C4-2B (cell line): Measurements from ENCODE around the gene CST7.

Experiments used
- ZFX ChIP-seq: fragments of 450-650 bp; IDR thresholded peaks from 2 replicates; pipeline ENCODE4 v1.6.1; 2017
- TF ChIP-seq, protein P1 (sequence below): fragments of 450-650 bp; conservative IDR thresholded peaks from 2 replicates; pipeline ENCODE4 v1.5.1; 2017; ENCODE audit warnings: mild to moderate bottlenecking

DNA sequence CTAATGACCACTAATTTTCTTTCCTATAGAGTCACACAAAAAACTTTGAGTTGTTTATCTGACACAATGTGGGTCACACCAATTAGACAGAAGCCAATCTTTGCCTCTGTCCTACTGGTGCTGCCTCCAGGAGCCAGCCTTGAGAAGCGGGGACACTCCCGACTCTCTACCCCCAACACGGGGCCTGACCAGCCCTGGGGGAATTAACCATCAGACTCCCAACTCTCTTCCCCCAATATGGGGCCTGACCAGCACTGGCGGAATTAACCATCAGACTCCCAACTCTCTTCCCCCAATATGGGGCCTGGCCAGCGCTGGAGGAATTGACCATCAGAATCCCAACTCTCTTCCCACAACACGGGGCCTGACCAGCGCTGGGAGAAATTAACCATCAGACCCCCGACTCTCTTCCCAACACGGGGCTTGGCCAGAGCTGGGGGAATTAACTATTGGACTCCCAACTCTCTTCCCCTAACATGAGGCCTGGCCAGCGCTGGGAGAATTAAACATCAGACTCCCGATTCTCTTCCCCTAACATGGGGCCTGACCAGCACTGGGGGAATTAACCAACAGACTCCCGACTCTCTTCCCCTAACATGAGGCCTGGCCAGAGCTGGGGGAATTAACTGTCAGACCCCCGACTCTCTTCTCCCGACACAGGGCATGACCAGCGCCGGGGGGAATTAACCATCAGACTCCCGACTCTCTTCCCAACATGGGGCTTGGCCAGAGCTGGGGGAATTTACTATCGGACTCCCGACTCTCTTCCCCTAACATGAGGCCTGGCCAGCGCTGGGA, 12.5 kb downstream of the CST7 start:
- TF ChIP-seq, protein P1, sequence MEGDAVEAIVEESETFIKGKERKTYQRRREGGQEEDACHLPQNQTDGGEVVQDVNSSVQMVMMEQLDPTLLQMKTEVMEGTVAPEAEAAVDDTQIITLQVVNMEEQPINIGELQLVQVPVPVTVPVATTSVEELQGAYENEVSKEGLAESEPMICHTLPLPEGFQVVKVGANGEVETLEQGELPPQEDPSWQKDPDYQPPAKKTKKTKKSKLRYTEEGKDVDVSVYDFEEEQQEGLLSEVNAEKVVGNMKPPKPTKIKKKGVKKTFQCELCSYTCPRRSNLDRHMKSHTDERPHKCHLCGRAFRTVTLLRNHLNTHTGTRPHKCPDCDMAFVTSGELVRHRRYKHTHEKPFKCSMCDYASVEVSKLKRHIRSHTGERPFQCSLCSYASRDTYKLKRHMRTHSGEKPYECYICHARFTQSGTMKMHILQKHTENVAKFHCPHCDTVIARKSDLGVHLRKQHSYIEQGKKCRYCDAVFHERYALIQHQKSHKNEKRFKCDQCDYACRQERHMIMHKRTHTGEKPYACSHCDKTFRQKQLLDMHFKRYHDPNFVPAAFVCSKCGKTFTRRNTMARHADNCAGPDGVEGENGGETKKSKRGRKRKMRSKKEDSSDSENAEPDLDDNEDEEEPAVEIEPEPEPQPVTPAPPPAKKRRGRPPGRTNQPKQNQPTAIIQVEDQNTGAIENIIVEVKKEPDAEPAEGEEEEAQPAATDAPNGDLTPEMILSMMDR: no peak
- no peak for TF ChIP-seq ZFX
